Renal cortex interstitium (tissue), 11 donors: ENCODE measurements around the gene ZNF181. TPM values are rescaled to one million over a fixed set of nuclear protein-coding genes. Genes with fewer than 3 reads are reported as not detected.

ENCODE experiments used
- DNase-seq, 11 donors: peaks; one replicate each; pipeline ENCODE4 v3.0.0-alpha.2; 2013; ENCODE audit warnings: low read depth in 9 of 11, low spot score in 4 of 11; ENCODE audit errors: extremely low read depth in 1 of 11
- polyA plus RNA-seq, 3 donors: library from polyadenylated mRNA; unstranded; fragments of 120-200 nt; gene quantifications; one replicate each; pipeline ENCODE4 v1.2.1, GENCODE V29; 2013; ENCODE audit not compliant: insufficient read length in 3 of 3

Gene ZNF181
- polyA plus RNA-seq, 3 donors, result 22.6 to 26.0 (median 25.8) TPM

DNA sequence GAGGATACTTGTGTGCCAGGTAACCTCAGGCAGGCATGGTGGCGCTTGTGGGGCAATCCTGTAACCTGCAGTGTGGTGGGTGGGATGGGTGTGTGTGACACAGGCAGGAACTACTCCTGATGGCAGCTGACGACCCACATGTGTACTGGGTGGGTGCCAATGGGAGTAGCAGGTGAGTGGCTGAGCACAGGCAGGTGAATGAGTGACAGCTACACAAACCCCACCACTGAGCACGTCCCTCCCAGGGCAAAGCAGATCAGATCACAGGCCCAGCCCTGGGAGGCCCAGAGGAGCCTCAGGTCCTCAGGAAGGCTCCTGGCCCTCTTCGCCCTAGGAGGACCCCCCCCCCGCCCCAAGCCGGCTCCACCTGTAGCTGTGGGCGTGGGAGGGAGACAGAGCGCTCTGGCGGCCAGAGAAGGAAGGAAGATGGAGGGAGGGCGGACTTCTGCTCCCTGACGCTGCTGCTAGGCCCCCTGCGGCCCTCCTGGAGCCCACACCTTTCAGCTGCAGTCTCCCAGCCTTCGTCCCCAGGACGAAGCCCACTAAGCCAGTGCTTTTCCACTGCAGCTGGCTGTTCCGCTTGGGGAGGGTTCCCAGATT is 1.3 kb upstream of the ZNF181 start:
- DNase-seq, result peak in 2 of 11 donors; percentile 2 to 18

DNA sequence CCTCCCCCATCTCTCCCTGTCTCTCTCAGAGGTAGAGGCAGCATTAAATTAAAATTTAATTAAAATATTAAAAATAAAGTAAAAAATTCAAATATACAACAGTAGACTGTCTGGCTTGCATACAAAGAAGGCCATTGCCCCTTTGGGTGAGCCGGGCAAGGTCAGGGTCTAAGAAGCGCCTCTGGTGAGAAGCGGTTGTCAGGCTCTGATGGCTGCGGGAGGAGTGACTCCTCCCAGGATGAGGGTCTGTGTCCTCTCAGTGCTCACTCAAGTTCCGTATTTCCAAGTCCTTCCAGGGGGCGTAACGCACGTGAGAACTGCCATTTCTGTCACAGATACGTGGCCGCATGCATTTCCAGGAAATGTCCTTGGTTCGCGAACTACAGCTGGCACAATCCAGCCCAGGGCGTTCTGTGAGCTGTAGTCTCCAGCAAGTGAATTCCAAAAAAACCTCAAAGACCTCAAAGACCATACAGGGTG is 737 bp upstream of the ZNF181 start:
- DNase-seq, result peak in 9 of 11 donors; percentile 53 to 82 (median 73)

DNA sequence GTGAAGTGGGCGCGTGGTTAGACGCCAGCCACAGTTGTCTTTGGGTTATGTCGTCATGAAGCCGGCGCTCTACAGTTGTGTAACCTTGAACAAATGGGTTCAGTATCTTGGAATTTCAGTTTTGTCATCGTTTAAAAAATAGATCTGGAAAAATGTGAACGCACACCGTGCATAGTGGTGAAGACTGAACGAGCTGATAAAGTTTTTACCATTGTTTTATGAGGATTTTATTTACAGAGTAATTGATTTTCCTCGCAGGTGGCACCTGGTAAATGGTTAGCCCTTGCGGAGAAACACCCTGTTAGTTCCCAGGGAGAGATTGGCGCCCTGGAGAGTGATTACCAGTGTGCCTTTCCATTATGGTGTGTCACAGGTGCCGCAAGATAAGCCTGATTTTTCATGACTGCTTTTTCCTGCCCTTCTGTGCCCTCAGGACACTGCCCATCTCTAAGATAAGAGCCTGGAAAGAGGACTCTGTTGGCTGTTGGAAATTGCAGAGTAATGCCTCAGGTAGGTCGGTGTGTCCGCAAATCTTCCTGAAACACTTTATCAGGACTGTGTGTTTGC is 577 bp downstream of the ZNF181 start:
- DNase-seq, result peak in 5 of 11 donors; percentile 55 to 83 (median 73)

DNA sequence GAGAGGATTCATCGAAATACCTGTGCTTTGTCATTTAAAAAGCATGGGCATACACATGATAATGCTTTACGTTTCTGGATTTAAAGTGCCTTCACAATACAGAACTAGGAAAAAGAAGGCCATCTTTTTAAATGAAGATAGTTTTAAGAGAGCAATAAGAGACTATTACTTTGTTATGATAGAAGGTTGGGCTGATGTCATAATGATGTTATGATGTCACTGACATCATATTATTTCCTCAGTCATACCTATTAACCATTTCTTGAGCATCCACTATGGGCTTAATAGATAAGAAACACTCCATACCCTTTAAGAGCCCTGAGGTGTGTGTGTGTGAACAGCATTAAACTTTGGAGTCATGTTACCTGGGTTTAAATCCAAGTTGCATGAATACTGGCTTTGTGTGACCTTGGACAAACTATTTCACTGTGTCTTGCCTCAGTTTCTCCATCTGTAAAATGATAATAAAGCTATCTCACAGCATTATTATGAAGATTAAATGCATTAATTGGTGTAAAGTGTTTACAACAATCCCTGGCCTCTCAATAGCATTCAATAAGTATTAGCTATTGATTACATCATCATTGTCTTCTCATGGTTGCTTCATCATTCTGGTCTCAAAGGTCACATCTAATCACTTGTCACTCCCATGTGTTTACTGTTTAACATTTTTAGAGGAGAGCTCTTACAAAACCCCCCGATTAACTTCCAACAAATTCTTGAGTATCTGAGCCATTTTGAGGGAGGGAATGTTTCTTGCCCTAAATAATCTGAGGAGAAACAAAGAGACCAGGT is 11.1 kb downstream of the ZNF181 start:
- DNase-seq, result no peak

DNA sequence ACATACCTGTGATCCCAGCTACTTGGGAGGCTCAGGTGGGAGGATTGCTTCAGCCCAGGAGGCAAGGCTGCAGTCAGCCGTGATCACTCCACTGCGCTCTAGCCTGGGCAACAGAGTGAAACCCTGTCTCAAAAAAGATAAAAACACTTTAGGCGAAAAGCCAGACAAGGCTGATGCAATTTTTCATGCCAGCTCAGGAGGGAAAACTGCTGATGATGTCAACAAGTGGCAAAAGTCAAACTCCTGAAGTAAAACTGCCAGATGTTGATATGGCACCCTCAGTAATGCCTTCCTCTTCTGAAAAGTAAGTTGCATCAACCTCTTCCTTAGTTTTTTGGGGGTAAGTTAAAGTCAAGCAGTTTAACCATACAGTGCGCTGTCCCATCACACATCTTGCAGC is 23.4 kb downstream of the ZNF181 start:
- DNase-seq, result no peak

DNA sequence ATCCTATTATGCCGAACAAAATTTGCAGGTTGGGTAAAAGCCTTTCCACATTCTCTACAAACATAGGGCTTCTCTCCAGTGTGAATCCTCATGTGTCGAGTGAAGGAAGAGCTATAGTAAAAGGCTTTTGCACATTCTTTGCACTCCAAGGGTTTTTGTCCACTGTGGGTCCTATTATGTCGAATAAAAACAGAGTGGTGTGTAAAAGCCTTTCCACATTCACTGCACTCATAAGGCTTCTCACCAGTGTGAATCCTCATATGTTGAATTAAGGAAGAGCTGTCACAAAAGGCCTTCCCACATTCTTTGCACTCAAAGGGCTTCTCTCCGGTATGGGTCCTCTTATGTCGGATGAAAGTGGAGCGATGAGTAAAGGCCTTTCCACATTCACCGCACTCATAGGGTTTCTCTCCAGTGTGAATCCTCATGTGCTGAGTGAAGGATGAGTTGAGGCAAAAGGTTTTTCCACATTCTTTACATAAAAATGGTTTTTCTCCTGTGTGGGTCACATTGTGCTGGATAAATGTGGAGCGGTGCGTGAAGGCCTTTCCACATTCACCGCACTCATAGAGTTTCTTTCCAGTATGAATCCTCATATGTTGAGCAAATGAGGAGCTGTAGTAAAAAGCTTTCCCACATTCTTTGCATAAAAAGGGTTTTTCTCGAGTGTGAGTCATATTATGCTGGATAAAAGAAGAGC is 25.3 kb downstream of the ZNF181 start:
- no peak for DNase-seq

DNA sequence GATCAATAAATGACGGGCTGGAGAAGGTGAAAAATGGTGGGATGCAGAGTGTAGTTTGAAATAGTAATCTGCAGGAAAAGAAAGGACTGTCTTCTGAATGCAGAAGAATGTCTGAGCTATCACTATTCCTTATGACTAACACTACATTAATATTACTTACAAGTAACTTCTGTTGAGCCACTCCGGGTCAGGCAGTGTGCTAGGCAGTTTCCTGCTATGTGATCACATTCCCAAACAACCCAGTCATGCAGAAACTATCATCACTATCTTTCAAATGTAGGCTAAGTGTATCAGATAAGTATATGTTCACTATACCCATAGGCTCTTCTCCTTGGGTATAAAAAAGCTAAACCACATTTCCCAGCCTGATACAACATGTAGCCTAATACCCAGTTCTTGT is 32.3 kb downstream of the ZNF181 start:
- DNase-seq, result no peak

DNA sequence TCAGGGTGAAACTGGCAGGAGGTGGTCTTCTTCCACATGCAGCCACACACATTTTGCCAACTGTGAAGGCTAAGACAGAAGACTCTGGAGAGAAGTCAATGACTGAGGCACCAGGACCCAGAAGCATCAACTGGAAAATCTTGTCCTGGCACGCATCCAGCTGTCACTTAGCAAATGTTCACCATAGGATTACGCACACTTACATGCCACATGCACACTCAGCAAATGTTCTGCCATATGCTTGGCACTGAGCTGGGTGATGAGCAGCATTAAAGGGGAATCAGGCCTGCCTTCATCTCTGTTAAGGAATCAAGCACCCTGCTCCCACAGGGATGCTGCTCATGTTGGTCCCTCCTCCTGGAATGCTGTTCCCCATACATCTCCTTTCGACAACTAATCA is 33.9 kb downstream of the ZNF181 start:
- no peak for DNase-seq

DNA sequence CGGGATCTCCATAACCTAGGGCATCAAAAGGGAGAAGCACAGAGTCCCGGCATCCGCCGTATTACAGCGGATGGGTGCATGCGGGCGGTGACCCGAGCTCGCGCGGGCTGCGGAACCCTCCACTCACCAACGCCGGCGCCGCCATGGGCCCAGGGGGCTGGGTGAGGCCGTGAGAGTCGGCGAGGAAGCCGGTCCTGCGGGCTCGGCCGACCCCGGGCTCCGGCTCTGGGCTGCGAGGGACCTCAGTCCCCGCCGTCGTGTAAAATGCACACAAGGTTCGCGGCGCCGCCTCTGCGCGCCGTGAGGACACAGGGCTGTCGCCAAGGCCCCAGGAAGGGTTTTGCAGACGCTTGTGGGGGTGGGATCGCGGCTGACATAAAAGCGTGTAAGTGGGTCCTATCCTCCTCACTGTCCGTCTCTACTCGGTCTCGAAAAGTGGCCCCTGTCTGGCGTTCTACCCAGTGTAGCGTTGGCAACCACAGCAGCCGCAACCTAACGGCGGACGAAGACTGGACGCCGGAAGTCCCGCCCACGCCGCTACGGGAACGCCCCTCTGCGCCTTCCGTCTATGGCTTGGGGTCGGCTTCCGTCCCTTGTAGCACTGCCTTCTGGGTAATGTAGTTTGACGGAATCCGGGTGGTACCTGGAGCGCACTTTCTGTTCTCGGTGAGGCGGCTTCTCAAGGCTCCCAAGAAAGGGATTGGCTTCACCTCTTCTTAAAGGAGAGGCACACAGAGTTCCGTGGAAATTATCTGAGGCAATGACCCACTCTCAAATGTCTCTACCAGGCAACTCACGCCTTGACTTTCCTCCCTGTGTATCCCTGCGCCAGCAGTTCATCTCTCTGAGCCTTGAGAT is 38.9 kb downstream of the ZNF181 start, which contains the start of gene ZNF599:
Gene ZNF599, minus strand, starts transcription at position 519 of the 858 bp plus-strand sequence. Its CDS starts 374 bp downstream, at position 145.
- peak; percentile 73 to 93 (median 88) for DNase-seq

DNA sequence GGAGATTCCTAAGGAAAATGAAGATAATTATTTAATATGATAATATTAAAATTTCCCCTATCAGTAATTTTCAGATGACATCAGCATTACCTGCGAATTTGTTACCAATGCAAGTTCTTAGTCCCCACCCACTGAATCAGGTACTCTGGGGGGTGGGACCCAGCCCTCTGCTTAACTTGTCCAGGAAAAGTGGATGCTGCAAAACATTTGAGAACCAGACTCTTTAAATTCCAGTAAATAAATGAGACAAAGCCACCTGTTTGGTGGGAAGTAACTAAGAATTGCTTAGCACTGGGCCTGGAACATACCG is 39.5 kb downstream of the ZNF181 start:
- DNase-seq, result no peak

DNA sequence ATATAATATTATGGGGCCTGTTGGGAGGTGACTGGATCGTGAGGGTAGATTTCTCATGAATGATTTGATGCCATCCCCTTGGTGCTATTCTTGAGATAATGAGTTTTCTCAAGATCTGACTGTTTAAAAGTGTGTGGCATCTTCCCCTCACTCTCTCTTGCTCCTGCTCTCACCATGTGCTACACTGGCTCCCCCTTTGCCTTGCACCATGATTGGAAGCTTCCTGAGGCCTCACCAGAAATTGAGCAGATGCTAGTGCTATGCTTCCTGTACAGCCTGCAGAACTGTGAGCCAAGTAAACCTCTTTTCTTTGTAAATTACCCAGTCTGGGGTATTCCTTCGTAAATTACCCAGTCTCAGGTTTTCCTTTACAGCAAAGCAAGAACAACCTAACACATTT is 40.8 kb downstream of the ZNF181 start:
- no peak for DNase-seq

DNA sequence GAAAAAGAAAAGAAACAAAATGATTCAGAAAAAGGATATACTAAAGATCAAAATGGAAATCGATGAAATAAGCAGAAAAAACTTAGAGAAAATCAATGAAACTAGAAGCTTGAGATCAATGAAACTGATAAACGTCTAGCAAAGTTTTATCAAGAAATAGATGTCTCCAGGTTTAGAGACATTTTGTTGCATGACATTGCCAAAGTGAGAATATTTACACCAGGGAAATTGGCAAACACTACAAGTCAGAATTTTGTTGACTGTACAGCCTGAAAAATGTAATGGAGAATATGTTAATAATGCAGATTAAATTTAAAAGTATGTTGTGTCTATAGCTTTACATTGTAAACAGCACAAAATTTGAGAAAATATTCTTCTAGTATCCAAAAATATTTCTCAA is 44.3 kb downstream of the ZNF181 start:
- DNase-seq, result no peak

DNA sequence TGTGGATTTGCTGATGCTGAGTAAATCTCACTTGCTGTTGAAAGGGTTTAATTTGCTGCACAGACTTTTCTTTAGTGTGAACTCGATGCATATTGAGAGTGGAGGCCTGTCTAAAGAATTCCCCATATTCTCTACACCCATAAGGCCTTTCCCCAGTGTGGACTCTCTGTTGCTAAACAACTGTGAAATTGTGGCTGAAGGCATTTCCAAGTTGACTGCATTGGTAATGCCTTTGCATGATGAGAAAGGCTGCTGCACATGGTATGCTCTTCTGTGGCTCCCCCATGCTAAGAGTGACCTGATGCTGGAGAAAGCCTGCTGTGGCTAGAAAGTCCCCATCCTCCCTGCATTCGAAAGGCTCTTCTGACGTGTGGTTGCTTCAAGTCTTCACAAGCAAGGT is 45.6 kb downstream of the ZNF181 start:
- no peak for DNase-seq

DNA sequence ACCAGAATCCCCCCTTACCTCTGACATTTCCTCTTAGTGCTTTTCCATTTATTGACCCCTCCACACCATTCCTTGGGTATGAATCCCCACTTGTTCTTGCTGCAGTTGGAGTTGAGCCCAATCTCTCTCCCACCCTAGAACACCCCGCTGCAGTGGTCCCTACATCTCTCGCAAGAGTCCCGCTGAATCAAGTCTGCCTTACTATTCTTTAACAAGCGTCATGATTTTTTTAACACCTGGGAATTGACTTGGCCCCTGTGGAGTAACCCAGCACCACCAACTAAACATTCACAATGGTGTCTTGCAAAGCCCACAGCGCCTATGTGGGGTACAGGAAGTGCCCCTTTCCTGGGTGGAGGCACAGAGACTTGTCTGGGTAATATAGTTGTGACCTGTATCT is 52.2 kb downstream of the ZNF181 start:
- DNase-seq, result no peak

DNA sequence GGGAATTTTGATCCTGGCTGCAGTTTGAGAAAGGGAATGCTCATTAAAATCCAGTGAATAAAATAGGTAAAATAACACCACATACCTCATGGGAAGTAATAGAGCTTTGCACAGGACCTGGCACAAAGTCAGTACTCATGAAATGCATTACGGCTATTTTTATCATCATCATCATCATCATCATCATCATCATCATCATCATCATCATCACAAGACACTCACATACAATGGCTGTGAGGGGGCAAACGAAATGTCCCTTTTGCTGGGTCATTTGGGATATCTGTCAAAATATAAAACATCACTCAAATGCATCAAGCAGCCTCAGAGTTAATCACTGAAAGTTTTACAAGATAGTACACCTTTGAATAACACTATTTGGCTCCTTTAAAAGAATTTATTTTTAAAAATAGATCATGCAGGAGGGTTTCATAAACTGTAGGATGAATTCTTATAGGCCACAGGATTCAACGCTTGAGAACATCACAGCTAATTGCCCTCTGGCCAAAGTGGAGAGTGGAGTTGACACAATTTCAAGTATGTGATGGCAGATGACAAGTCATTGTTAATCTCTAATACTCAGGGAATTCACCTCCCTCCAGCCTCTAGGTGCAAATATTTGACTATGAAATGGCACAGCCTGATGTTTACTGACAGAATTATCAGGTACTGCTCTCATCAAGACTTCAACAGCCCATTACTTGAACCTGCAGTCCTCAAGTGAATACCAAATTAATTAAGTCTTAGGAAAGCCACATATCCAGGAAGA is 53.2 kb downstream of the ZNF181 start:
- DNase-seq, result no peak

DNA sequence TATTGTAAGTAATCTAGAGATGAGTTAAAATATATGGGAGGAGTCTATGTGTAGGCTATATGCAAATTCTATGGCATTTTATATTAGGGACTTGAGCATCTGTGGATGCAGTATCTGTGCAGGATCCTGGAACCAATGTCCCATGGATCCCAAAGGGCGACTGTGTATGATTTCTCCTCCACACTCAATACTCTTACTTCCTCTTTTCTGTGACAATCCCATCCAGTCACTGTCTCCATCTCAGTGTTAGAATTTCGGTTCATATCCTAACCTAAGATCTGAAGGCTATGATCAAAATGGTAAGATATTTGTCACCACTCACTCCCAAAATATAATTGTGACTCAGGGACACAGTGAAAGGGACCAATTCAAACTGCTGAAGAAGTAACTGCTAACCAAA is 54.0 kb downstream of the ZNF181 start:
- no peak for DNase-seq

DNA sequence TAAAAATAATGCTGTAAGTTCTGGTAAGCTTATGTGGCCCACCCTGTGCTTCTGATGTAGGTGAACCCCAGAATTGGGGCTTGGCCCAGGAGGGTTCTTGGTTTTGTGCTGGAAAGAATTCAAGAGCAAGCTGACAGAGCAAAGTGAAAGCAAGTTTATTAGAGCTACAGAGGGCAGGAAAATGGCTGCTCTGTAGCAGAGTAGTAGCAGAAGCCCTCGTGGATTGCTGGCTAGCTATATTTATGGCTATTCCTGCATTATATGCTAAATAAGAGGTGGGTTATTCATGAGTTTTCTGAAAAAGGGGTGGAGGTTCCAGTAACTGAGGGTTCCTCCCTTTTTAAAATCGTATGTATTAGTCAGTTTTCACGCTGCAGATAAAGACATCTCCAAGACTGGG is 59.5 kb downstream of the ZNF181 start:
- no peak for DNase-seq
